HepG2 (cell line): ENCODE data around the gene PET100. TPM values are rescaled to one million over a fixed set of nuclear protein-coding genes. Genes with fewer than 3 reads are reported as not detected.
"Not testable (repeated sequence)": the region's sequence is repeated elsewhere in the genome, so short reads cannot be mapped to it uniquely, and the experiment has no call there.

ENCODE experiments used
- ATAC-seq: fragments of 200-7000 bp; cut with Tn5 transposase; 3 replicates; pipeline ENCODE4 v1.9.1; 2020; ENCODE audit warnings: mild to moderate bottlenecking, moderate library complexity
- BruUV-seq: library from RNA; stranded (reverse); fragments of 400-500 nt; replicated peaks from 2 replicates; lab custom pipeline; 2021; lab: Mats Ljungman, UMichigan
- CTCF ChIA-PET: fragments of 300-600 bp; formaldehyde crosslinking; extraction: SDS; loops from one replicate; lab custom pipeline; 2021; ENCODE audit warnings: low total read pairs, inconsistent platforms, low intra/inter-chr PET ratio; lab: Yijun Ruan, JAX
- POLR2A ChIA-PET: fragments of 350-600 bp; sonication (Branson Sonifier 250); formaldehyde crosslinking; loops from one replicate; lab custom pipeline; 2020; ENCODE audit warnings: antibody characterized with exemption, inconsistent platforms; lab: Yijun Ruan, JAX
- DNase-seq: peaks from one replicate; pipeline ENCODE4 v3.0.0-alpha.2; 2015; ENCODE audit warnings: low spot score
- FAIRE-seq: peaks from 3 replicates; lab custom pipeline; 2011; peaks lifted over from hg19 to GRCh38; lab: Jason Lieb, UNC
- H2AFZ ChIP-seq: one replicate; pipeline ENCODE4 v1.6.1; 2011; ENCODE audit warnings: low read length, inconsistent platforms
- H3K27ac ChIP-seq: fragments of 300-600 bp; 3 replicates; pipeline ENCODE4 v1.8.0; 2011; ENCODE audit warnings: mixed run types, mild to moderate bottlenecking, mixed read lengths, low read length, inconsistent platforms; ENCODE audit not compliant: insufficient read depth; ENCODE audit errors: extremely low read length
- H3K27me3 ChIP-seq, 2 experiments: fragments of 200-600 bp in 1 of 2; 2 replicates in 1 of 2; 3 replicates in 1 of 2; pipeline versions ENCODE4 v1.6.0 to v1.8.0; 2011; ENCODE audit warnings: low read length in 2 of 2, mild to moderate bottlenecking in 2 of 2, moderate library complexity in 2 of 2, inconsistent platforms in 1 of 2; ENCODE audit not compliant: insufficient read depth in 2 of 2, control insufficient read depth in 1 of 2
- H3K36me3 ChIP-seq, 2 experiments: fragments of 200-600 bp in 1 of 2; replicated peaks in 1 of 2; 2 replicates in 1 of 2; 3 replicates in 1 of 2; pipeline versions ENCODE4 v1.5.1 to v1.8.0; 2011; ENCODE audit warnings: low read length in 2 of 2, inconsistent platforms in 1 of 2; ENCODE audit not compliant: insufficient read depth in 2 of 2, control insufficient read depth in 1 of 2
- H3K4me1 ChIP-seq: 2 replicates; pipeline ENCODE4 v1.5.1; 2012; ENCODE audit warnings: low read length, inconsistent platforms; ENCODE audit not compliant: insufficient read depth
- H3K4me2 ChIP-seq: 2 replicates; pipeline ENCODE4 v1.6.0; 2011; ENCODE audit warnings: low read depth, low read length, inconsistent platforms
- H3K4me3 ChIP-seq, 3 experiments: fragments of 200-600 bp in 1 of 3; sonication (generic), shearing (Covaris generic) in 1 of 3; replicated peaks in 1 of 3; 2 replicates each; pipeline ENCODE4 v1.5.1; 2011 to 2016; ENCODE audit warnings: low read length in 3 of 3, inconsistent platforms in 2 of 3, low read depth in 2 of 3, mild to moderate bottlenecking in 2 of 3, control low read depth in 1 of 3, mixed read lengths in 1 of 3; ENCODE audit not compliant: insufficient read depth in 1 of 3
- H3K79me2 ChIP-seq: one replicate; pipeline ENCODE4 v1.6.1; 2011; ENCODE audit warnings: low read length, inconsistent platforms; ENCODE audit not compliant: insufficient read depth
- H3K9ac ChIP-seq: 2 replicates; pipeline ENCODE4 v1.6.0; 2011; ENCODE audit warnings: mild to moderate bottlenecking, low read depth, low read length, inconsistent platforms; ENCODE audit not compliant: insufficient read depth
- H3K9me3 ChIP-seq: 2 replicates; pipeline ENCODE4 v1.5.1; 2012; ENCODE audit warnings: mild to moderate bottlenecking, low read length
- H4K20me1 ChIP-seq: 2 replicates; pipeline ENCODE4 v1.6.0; 2011; ENCODE audit warnings: inconsistent platforms, mild to moderate bottlenecking, low read length, moderate library complexity; ENCODE audit not compliant: insufficient read depth
- ARID2 ChIP-seq: sonication (generic); formaldehyde crosslinking; IDR thresholded peaks from 2 replicates; pipeline ENCODE4 v1.8.1; 2022; ENCODE audit warnings: mild to moderate bottlenecking, missing genetic modification reagents, borderline replicate concordance
- ATF6 ChIP-seq: sonication (generic); formaldehyde crosslinking; conservative IDR thresholded peaks from 2 replicates; pipeline ENCODE4 v1.4.0; 2020; ENCODE audit warnings: missing genetic modification reagents
- HNRNPH1 ChIP-seq: fragments of 200-400 bp; formaldehyde crosslinking; optimal IDR thresholded peaks from 2 replicates; pipeline ENCODE3; 2017; ENCODE audit warnings: mild to moderate bottlenecking, low read depth, low read length
- ZNF629 ChIP-seq: sonication (generic); formaldehyde crosslinking; conservative IDR thresholded peaks from 2 replicates; pipeline ENCODE4 v1.5.0; 2020; ENCODE audit warnings: missing genetic modification reagents
- ZNF766 ChIP-seq: sonication (generic); formaldehyde crosslinking; IDR thresholded peaks from 2 replicates; pipeline ENCODE4 v1.5.0; 2020; ENCODE audit warnings: missing genetic modification reagents, borderline replicate concordance
- ZSCAN25 ChIP-seq: sonication (generic); formaldehyde crosslinking; IDR thresholded peaks from 2 replicates; pipeline ENCODE4 v1.8.0; 2022; ENCODE audit warnings: mild to moderate bottlenecking, missing genetic modification reagents
- WGBS: methylation state at CpG from one replicate; pipeline ENCODE4 v1.1.6; 2017; ENCODE audit warnings: low lambda C conversion rate; 5-methylcytosine and 5-hydroxymethylcytosine counted together
- in situ Hi-C: cut with HindIII; loops from 2 replicates; pipeline ENCODE4 v1.10.0; 2017; ENCODE audit warnings: low pct_unique_long_range_greater_than_20kb; ENCODE audit not compliant: extremely low pct_ligation_motif_present
- intact Hi-C: fragments of 100-400 bp; cut with micrococcal nuclease; formaldehyde crosslinking; loops from one replicate; pipeline ENCODE4 v1.10.0; 2022; ENCODE audit not compliant: unreplicated experiment
- polyA plus RNA-seq, 8 experiments: library from polyadenylated mRNA; depleted of rRNA in 3 of 8; stranded (reverse) in 7 of 8; unstranded in 1 of 8; fragments of >200 nt; fragmentation: Illumina TruSeq in 4 of 8; extraction: Trizol in 4 of 8; gene quantifications; 2 replicates each; pipeline versions ENCODE4 v1.2.1 to v1.2.3, GENCODE V29; 2011 to 2016; ENCODE audit warnings: low read depth in 4 of 8, missing spikeins in 1 of 8, mixed read lengths in 1 of 8; ENCODE audit not compliant: insufficient read depth in 1 of 8
- total RNA-seq, 5 experiments: library from RNA; depleted of rRNA; stranded (reverse); fragments of >200 nt; fragmentation: Illumina TruSeq; extraction: Trizol; gene quantifications; 2 replicates each; pipeline ENCODE4 v1.2.3, GENCODE V29; 2016; ENCODE audit warnings: low read depth in 1 of 5
- TF ChIP-seq, protein P1 (sequence below): sonication (generic); formaldehyde crosslinking; IDR thresholded peaks from 2 replicates; pipeline ENCODE4 v1.4.0; 2020; ENCODE audit warnings: low read depth, mild to moderate bottlenecking, missing genetic modification reagents

Gene PET100
- total and polyA plus RNA-seq, 2 of the 13 experiments (the other 11 are each of a cell fraction or from before 2014, with no cell fraction given): 22.3 to 66.5 TPM

- peak; percentile 6 for TF ChIP-seq HNRNPH1
- TF ChIP-seq, all 625 proteins: peak for 1; not testable (repeated sequence) for 624
- H3K4me1 ChIP-seq, H3K27me3 ChIP-seq, intact Hi-C loops, H3K27ac ChIP-seq, H4K20me1 ChIP-seq, H3K4me3 ChIP-seq, ATAC-seq, H3K36me3 ChIP-seq, BruUV-seq, H3K79me2 ChIP-seq, H3K9ac ChIP-seq, H2AFZ ChIP-seq, in situ Hi-C loops, DNase-seq, H3K9me3 ChIP-seq, CTCF ChIA-PET, FAIRE-seq, H3K4me2 ChIP-seq: not testable (repeated sequence)
- WGBS: 95% methylated on average over 9 of the region's 10 CpGs
- POLR2A ChIA-PET: interaction anchor here (1.0 kb wide), 1 partner anchor 48 kb away, joined by 3 read pairs; the partner anchor contains the start of gene CAMSAP3
Measured at GRCh38 chr19:7643629-7644549, 14.3 kb downstream of the PET100 start.

GRCh38 chr19:7644550-7644877 lies 14.9 kb downstream of the PET100 start:
- Histone ChIP-seq H2AFZ (no peak overlapping the region), H3K9ac (no peak overlapping the region), H3K4me1 (no peaks in the 10 kb centered on the region), H3K27me3 (no peaks in the 10 kb centered on the region), H3K79me2 (no peaks in the 10 kb centered on the region), H4K20me1 (no peaks in the 10 kb centered on the region; the same call in 1 of the 2 replicates), H3K4me3 (no peak overlapping the region), H3K27ac (no peak overlapping the region), H3K4me2 (no peak overlapping the region), H3K9me3 (no peaks in the 10 kb centered on the region), H3K36me3 (no peaks in the 10 kb centered on the region; a peak in 1 of 5 replicates)
- no TSS peak for BruUV-seq
- WGBS: 93% methylated on average over 6 of the region's 20 CpGs
- ChIA-PET POLR2A (no interaction called here), CTCF (no interaction called here)
- FAIRE-seq (no peak), ATAC-seq (no peak), DNase-seq (no peak)
- in situ Hi-C loops (no loop called here), intact Hi-C loops (no loop called here)
- TF ChIP-seq ARID2 (CRISPR knock-in tag): no peak
- TF ChIP-seq ZNF629 (CRISPR knock-in tag): no peak
- no peak for TF ChIP-seq ATF6
- no peak for TF ChIP-seq ZNF766
- TF ChIP-seq, protein P1, sequence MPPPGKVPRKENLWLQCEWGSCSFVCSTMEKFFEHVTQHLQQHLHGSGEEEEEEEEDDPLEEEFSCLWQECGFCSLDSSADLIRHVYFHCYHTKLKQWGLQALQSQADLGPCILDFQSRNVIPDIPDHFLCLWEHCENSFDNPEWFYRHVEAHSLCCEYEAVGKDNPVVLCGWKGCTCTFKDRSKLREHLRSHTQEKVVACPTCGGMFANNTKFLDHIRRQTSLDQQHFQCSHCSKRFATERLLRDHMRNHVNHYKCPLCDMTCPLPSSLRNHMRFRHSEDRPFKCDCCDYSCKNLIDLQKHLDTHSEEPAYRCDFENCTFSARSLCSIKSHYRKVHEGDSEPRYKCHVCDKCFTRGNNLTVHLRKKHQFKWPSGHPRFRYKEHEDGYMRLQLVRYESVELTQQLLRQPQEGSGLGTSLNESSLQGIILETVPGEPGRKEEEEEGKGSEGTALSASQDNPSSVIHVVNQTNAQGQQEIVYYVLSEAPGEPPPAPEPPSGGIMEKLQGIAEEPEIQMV (CRISPR knock-in tag): no peak
- no peak for TF ChIP-seq ZSCAN25 (CRISPR knock-in tag)
